Measurements from ENCODE around the gene PLEKHG4. TPM values are rescaled to one million over a fixed set of nuclear protein-coding genes. Genes with fewer than 3 reads are reported as not detected.

Gene PLEKHG4
- total RNA-seq, 1 donor from 2014 or later: 18.5 TPM

DNA sequence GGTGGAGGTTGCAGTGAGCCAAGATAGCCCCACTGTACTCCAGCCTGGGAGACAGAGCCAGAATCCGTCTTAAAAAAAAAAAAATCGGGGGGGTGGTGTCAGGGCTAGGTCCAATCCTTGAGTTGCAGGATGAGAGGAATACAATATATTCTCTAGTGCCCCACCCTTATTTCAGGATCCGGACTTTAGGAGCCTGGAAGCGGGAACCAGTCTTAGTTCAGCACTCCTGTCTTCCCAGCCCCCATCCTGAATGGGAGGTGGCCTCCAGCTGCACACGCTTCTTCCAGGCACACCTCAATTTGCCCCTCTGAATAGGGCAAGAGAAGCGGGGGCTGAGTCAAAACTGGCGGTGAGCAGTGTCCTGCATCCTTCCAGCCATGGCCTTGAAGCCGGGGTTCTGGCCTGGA lies 33.7 kb upstream of the PLEKHG4 start:
- DNase-seq (ENCODE audit: low read depth): no peak

DNA sequence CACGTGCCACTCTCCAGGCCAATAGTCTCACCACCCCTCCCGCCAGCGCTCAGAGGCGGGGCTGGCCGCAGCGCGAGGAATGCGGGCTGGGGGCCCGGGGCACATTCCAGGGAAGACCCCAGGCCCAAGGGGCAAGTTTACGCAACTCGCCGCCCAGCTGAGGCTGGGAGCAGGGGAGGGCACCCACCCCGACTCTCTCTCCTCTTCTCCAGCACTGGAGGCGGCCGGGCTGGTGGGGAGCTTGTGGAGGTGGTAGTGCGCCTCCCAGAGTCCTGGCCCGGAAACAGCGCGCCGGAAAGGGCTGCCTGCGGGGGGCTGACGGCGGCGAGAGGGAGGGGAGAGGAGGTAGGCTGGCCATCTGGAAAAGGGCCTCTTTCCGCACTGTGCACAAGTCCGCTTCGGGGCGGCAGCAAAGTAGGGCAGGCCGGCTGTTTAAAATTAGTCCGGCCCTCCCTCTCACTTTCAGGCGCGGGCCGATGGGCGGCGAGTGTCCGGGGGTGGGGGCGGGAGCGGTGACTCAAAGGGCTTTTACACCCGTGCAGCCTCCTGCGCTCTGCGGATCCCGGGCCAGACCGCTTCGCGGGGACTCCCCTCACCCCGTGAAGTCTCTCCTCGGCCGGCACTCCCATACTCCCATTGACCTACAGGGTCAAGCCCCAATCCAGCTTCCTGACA lies 33.1 kb upstream of the PLEKHG4 start:
- DNase-seq (ENCODE audit: low read depth): peak; percentile 71

DNA sequence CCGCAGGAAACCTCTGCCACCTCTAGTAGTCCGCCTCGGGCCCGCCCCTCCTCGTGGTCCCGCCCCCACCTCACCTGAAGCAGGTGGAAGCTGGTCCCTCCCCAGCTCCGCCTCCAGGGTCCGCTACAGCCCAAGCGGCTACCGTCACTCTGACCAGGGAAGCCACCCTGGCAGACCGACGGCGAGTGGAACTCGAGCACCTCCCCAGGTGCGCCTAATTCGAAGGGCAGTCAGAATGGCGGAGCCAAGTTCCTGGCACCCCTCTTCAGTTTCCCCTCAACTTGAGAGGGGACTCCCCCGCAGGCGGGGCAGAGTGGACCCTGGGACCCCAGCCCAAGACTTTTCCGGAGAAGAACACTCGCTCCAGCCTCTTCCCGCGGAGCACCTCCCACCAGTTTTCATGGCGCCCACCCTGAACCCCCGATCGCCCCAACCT lies 32.6 kb upstream of the PLEKHG4 start:
- peak; percentile 36 for DNase-seq (ENCODE audit: low read depth)

DNA sequence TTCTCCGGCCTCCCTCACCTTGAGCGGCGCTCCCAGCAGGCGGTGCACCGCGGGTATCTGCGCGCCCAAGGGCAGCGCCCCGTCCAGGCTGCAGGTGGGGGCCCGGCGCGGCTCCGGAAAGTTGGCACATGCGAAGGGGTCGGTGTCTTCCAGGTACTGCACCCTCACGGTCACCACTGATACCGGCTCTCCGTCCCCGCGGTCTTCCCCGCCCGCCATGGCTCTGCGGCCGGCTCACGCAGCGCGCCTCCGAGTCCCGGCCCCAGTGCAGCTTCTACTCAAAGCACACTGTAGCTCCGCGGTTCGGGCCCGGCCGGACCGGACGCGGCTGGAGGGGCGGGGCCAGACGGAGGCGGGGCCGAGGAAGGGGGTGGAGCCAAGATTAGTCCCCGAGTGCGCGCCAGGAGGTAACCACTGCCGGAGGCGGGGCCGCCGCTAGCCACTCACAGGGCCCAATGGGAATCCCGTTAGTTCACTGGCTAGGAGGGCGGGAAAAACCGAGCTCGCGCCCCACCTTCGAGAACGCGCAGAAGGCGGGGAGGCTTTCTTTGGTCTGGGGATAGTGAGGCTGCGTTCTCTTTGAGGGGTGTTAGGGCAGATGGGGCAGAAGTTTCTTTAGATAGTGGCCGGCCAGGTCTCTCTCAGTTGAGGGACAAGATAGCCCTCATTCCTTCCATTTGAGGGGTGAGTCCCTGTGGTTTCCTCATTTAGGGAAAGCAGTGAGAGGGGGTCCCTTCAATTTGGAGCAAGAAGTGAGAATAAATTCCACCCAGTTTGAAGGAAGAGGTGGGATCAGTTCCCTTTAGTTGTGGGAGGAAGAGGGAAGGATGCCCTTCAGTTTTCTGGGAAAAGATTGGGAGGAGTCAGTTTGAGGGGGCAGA lies 31.9 kb upstream of the PLEKHG4 start, which contains the start of gene FHOD1:
TSS of gene FHOD1 (minus strand) at position 290 of the 881 bp plus-strand sequence. CDS start at position 219, 71 bp downstream.
- DNase-seq (ENCODE audit: low read depth): peak; percentile 81

DNA sequence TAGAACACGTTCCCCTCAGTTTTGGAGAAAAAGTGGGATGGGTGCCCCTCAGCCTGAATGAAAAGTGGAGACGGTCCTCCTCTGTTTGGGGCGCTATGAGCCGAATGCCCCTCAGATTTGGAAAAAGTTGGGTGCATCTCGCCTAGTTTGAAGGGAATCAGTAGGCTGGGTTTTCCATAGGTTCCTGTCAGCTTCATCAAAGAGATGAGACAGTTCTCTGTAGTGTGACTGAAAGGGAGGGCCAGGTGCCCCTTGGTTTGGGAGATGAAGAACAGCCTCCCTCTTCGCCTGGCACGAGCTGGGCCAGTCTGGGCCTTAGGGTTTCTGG lies 31.3 kb upstream of the PLEKHG4 start:
- no peak for DNase-seq (ENCODE audit: low read depth)

DNA sequence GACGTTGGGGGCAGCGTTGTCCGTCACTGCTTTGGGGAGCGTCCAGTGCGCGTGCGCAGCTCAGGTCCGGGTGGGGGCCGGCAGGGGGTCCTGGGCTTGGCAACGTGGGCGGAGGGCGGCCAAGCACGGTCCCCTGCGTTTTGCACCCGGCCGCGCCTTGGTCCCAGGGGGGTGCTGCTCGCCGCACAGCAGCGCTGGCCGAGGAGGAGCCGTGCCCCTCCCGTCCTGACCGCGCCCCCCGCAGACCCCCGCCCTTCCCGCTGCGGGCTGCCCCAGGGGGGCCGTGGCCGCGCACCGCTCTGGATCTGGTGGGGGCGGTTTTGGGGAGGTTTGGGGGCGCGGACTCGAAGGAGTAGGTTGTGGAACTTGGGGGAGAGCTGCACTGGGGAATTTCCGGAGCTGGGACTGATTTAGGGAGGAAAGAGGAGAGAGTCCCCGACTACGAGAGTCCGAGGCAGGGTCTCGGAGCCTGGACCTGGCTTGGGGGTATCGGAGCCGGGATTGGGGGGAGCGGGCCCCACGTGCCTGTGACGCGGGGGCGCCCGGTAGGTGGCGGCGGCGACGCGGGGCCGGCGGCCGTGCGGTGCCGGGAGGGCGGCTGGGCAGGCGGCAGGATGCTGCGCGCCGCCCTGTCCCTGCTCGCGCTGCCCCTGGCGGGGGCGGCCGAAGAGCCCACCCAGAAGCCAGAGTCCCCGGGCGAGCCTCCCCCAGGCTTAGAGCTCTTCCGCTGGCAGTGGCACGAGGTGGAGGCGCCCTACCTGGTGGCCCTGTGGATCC lies 30.7 kb upstream of the PLEKHG4 start, which contains the start of gene SLC9A5:
TSS of gene SLC9A5 (plus strand) at position 579 of the 777 bp plus-strand sequence. CDS start at position 615, 36 bp downstream.
- DNase-seq (ENCODE audit: low read depth): no peak

DNA sequence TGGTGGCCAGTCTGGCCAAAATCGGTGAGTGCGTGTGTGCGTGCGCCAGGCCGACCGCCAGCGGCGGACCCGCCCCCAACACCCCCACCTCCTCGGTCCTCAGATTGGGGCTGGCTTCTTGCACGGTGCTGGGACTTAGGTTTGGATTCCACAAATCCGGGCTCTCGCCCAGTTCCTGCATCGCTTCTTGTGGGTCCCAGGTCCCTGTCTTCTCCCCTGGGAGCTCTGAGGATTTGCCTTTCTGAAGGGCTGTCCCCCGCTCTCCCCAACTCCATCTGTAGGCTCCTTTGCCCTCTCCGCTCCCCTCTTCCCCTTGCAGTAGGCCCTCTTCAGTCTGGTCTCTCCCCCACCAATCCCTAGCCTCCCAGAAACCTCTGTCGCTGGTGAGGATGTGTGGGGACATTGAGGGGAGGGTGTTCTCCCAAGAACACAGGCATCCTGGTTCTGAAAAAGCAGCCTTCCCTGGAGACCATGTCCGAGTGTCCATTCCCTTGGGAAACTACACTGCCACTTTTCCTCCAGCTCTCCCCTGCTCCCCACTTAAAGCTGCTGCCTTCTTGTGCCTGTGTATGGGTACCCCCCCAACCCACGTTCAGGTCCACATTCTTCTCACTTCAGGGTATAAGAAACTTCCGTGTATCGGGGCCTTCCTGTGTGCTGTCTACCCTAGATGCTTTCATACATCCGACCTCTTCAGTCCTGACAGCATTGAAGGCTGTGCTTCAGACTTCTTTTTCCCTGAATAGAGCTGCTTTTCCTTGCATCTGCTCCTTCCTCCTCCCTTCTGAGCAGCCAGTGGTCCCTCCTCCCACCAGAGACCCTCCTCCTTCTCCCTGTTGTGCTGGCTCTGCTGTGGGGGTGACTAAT lies 29.9 kb upstream of the PLEKHG4 start:
- no peak for DNase-seq (ENCODE audit: low read depth)

DNA sequence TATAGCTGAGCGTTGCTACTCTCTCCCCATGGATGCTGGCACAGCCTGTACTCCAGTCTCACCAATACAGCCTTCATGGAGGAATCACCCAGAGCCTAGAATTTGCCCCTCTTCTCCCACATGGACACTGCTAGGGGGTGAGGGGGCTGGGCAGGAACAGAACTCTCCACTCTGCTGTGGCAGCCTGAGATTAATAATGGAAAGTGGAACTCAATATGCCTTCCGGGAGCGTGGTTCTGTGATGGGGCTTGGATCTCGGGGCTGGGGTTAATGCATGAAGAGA lies 29.3 kb upstream of the PLEKHG4 start:
- no peak for DNase-seq (ENCODE audit: low read depth)

DNA sequence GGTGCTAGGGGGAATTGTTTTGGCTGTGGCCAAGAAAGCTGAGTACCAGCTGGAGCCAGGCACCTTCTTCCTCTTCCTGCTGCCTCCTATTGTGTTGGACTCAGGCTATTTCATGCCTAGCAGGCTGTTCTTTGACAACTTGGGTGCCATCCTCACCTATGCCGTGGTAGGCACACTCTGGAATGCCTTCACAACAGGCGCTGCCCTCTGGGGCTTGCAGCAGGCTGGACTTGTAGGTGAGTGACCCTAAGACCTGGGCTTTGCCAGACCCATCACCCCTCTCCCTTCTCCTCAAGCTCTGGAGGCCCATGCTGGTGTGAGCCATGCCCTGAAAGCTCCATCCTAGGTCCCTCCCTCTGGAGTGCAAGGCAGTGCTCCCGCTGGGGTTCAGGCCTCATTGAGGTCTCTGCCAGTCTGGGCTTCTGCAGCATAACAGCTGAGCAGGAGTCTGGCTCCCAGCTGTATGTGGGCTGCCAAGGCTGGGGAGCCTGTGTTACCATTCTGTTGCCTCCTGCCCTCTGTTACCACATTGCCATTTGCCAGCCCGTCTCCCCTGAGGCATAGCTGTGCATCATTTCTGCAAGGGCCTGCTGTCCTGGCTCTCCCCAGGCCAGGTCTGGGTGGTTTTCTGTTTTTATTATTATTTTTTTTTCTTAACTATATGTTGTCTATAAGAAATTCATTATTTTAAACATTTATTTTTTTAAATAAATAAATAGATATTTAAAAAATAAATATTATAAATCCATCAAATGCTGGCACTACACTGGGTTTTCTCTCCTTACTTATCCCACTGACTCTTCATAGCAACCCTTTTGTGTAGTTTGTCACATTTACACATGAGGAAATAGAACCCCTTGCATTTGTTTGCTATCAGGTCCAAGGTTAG lies 26.5 kb upstream of the PLEKHG4 start:
- no peak for DNase-seq (ENCODE audit: low read depth)

DNA sequence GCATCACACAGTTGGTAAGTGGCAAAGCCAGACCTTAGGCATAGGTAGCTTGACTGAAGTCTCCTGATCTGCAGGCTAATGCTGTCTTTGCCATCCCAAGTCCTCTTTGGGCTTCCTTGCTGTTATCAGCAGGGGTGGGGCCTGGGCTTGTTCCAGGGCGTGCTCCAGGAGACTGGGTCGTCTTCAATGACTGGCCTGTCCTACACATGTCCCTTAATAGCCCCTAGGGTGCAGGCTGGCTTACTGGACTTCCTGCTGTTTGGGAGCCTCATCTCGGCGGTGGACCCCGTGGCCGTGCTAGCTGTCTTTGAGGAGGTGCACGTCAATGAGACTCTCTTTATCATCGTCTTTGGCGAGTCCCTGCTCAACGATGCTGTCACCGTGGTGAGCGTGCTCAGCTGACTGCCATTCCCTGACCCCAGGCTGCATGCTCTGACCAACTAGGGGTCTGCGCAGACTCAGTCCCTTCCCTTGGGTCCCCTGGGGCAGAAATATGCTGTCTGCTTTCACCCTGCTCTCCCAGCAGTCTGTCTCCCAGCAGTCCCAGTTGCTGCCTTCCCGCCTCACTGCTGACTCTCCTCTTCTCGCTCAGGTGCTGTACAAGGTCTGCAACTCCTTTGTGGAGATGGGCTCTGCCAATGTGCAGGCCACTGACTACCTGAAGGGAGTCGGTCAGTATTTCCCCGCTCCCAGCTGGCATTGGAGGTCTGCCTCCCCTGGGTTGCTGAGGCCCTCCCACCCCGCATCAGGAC lies 24.4 kb upstream of the PLEKHG4 start:
- DNase-seq (ENCODE audit: low read depth): no peak

DNA sequence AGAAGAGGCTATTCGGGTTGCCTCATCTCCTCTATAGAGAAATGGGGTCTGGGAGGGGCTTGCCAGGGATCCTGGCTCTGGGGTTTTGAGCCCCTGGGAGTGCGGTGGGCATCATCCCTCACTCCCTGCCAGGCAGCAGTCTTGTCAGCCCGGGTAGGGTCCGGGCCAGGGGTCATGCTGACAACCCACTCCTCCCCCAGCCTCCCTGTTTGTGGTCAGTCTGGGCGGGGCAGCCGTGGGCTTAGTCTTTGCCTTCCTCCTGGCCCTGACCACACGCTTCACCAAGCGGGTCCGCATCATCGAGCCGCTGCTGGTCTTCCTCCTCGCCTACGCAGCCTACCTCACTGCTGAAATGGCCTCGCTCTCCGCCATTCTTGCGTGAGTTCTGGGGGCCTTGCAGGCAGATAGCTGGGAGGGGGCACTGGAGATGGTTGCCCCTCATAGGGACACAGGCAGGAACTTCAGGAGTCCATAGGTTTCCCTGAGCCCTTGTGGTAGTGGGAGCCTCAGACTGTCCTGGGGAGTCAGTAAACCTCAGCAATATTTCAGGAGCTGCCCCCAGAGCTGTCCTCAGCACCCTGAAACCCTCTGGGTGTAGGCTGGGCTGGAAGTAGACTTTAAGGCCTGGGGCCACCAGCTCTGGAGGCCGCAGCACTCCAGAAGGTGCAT lies 23.6 kb upstream of the PLEKHG4 start:
- no peak for DNase-seq (ENCODE audit: low read depth)

DNA sequence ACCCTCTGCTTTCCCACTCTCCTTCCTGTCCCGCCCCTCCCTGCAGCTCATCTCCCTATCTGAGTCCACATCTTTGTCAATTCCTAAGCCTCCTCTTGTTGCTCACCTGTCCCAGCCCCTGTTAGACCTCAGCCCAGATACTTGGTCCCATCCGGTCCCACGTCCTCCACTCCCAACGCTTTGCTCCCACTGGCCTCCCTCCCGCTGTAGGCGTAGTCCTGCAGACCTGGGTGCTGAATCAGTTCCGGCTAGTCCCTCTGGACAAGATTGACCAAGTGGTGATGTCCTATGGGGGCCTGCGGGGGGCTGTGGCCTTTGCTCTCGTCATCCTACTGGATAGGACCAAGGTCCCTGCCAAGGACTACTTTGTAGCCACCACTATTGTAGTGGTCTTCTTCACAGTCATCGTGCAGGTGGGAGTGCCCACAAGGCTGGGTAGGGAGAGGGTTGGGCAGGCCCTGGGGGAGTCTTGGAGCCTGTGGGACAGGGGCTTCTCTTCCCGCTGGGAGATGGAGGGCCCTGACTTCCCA lies 22.6 kb upstream of the PLEKHG4 start:
- DNase-seq (ENCODE audit: low read depth): no peak

DNA sequence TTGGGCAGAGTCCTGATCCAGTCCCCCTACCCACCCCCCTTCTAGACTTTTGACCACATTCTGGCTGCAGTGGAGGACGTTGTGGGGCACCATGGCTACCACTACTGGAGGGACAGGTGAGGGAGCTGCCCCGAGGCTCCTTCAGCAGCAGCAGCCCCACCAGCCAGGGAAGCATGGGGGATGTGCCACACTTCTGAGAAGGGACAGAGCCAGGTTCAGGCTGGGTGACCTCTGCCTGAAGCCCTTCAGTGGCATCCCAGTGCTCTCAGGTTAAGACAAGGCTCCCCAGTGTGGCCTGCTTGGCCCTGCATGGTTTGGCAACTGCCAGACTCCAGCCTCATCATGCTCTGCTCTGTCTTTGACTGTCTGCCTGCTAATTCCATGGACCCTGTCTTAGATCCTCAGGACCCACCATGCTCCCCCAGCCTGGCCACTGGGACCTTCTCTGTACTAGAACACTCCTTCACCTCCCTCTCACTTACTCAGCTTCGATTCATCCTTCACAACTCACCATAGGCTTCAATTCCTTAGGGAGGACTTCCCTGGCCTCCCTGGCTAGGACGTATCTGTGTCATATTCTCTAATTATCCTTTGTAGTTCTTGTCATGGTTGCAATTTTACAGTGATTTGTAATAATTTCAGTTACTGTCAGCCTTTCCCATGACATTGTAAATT lies 21.7 kb upstream of the PLEKHG4 start:
- DNase-seq (ENCODE audit: low read depth): no peak

DNA sequence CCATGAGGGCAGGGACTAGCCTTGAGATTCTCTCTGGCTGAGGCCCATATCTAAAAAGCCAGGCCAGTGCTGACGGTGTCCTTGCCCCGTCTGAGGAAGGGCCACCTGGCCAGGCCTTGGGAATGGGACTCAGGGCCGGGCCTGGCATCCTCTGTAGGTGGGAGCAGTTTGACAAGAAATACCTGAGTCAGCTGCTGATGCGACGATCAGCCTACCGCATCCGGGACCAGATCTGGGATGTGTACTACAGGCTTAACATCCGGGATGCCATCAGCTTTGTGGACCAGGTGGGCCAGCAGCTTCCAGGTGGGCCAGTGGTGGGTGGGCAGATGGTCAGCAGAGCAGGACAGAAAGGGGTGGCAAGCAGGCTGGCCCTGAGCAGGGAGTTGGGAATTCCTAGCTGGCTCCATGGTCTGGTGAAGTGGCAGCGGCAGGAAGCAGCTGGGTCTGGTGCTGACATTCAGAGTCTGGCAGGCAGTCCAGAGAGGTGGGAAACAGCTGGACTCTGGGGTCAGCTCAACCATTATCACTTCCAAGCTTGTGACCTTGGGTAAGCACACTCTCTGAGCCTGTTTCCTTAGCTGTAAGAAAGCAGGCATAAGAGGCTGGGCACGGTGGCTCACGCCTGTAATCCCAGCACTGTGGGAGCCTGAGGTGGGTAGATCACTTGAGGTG lies 21.0 kb upstream of the PLEKHG4 start:
- DNase-seq (ENCODE audit: low read depth): no peak

DNA sequence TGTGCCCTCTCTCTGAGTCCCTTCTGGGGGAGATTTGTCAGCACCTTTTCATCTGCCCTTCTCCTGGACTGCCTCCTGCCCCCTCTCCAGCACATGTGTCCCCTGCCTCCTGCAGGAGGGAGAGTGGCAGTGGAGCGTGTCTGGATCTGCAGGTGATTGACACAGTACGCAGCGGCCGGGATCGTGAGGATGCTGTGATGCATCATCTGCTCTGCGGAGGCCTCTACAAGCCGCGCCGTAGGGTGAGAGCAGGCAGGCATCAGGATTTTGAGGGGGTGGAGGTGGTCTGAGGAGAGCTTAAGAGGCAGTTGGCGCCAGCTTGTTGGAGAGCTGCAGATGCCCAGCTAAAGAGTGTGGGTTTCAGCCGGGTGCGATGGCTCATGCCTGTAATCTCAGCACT lies 19.6 kb upstream of the PLEKHG4 start:
- no peak for DNase-seq (ENCODE audit: low read depth)

DNA sequence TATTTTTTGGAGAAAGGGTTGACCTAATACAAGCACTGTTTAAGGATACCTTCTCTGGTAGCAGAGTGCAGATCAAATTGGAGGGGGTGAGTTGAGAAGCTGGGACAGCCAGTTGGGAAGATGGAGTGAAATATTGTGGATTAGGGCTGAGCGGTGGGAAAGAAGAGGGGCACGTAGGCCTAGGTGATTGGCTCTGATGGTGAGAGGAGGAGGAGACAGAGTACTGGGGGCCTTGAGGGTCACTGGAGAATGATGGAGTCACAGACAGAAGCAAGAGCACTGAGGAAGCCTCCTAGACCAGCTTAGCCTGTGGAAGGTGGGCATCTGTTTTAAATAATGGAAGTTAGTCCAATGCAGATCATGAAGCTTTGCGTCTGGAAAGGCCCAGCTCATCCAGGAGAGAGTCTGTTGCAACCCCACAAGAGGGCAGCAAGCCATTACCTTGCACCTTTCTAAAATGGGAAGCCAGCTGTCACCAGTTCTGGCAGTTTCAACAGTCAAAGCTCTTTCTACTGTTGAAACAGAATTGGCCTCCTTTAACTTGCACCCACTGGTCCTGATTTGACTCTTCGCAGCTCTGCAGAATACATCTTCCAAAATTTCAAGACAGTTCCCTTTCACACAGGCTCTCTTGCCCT lies 18.8 kb upstream of the PLEKHG4 start:
- DNase-seq (ENCODE audit: low read depth): peak; percentile 69

DNA sequence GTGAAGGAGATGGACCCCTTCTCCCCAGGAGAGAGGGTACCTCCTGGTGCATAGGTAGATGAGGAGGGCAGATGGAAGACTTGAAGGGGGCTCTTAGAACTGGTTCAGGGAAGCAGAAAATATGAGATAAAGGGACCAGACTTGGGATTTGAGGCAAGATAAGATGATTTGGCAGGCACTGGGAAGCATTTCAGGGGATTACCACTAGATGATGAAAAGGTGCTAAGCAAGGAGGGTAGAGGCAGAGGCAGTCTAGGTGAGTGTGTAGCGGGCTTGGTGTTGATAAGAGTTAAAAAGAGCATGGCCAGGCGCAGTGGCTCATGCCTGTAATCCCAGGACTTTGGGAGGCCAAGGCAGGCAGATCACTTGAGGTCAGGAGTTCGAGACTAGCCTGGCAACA lies 16.1 kb upstream of the PLEKHG4 start:
- no peak for DNase-seq (ENCODE audit: low read depth)
